H9 (cell line): ENCODE data around the gene TRIM24. TPM values are rescaled to one million over a fixed set of nuclear protein-coding genes. Genes with fewer than 3 reads are reported as not detected.

Source experiments
- DNase-seq: peaks from one replicate; pipeline ENCODE4 v3.0.0-alpha.2; 2017
- H2AFZ ChIP-seq: one replicate; pipeline ENCODE4 v1.6.1; 2013; ENCODE audit warnings: mild to moderate bottlenecking, low read length, control low read depth, moderate library complexity
- H2AK5ac ChIP-seq: 2 replicates; pipeline ENCODE4 v1.6.1; 2013; ENCODE audit warnings: low read length, control low read depth, mixed read lengths; ENCODE audit not compliant: insufficient read length
- H2BK120ac ChIP-seq: one replicate; pipeline ENCODE4 v1.6.1; 2013; ENCODE audit warnings: low read depth, mild to moderate bottlenecking, low read length, control low read depth, inconsistent platforms; ENCODE audit not compliant: poor library complexity, severe bottlenecking
- H2BK12ac ChIP-seq: 2 replicates; pipeline ENCODE4 v1.6.1; 2013; ENCODE audit warnings: low read length, control low read depth, mixed read lengths, low read depth; ENCODE audit not compliant: insufficient read length
- H2BK15ac ChIP-seq: 2 replicates; pipeline ENCODE4 v1.6.1; 2013; ENCODE audit warnings: low read depth, low read length, control low read depth
- H2BK20ac ChIP-seq: one replicate; pipeline ENCODE4 v1.6.1; 2013; ENCODE audit warnings: low read depth, mild to moderate bottlenecking, low read length, control low read depth, inconsistent platforms; ENCODE audit not compliant: poor library complexity, severe bottlenecking
- H2BK5ac ChIP-seq: 2 replicates; pipeline ENCODE4 v1.6.1; 2013; ENCODE audit warnings: low read length, control low read depth, mixed read lengths; ENCODE audit not compliant: insufficient read length
- H3K14ac ChIP-seq: 2 replicates; pipeline ENCODE4 v1.6.1; 2013; ENCODE audit warnings: low read length, control low read depth; ENCODE audit not compliant: insufficient read depth
- H3K18ac ChIP-seq: 2 replicates; pipeline ENCODE4 v1.6.1; 2013; ENCODE audit warnings: low read depth, mild to moderate bottlenecking, mixed read lengths, low read length, control low read depth; ENCODE audit not compliant: insufficient read length
- H3K23ac ChIP-seq: 2 replicates; pipeline ENCODE4 v1.6.1; 2013; ENCODE audit warnings: low read length, control low read depth, mixed read lengths, low read depth; ENCODE audit not compliant: insufficient read length
- H3K23me2 ChIP-seq: 2 replicates; pipeline ENCODE4 v1.6.1; 2013; ENCODE audit warnings: low read depth, mild to moderate bottlenecking, mixed read lengths, low read length, control low read depth; ENCODE audit not compliant: insufficient read length, poor library complexity, severe bottlenecking
- H3K27ac ChIP-seq: 2 replicates; pipeline ENCODE4 v1.5.1; 2013; ENCODE audit warnings: low read length, control low read depth, mixed read lengths, low read depth; ENCODE audit not compliant: insufficient read length
- H3K27me3 ChIP-seq: 2 replicates; pipeline ENCODE4 v1.6.1; 2013; ENCODE audit warnings: low read length, control low read depth, inconsistent platforms; ENCODE audit not compliant: insufficient read depth
- H3K4ac ChIP-seq: 2 replicates; pipeline ENCODE4 v1.6.1; 2013; ENCODE audit warnings: low read depth, mild to moderate bottlenecking, control low read depth, inconsistent platforms, low read length, moderate library complexity
- H3K4me1 ChIP-seq: 2 replicates; pipeline ENCODE4 v1.6.1; 2013; ENCODE audit warnings: low read length, control low read depth, inconsistent platforms; ENCODE audit not compliant: insufficient read depth
- H3K4me2 ChIP-seq: 2 replicates; pipeline ENCODE4 v1.6.1; 2013; ENCODE audit warnings: low read length, control low read depth, mixed read lengths; ENCODE audit not compliant: insufficient read length, insufficient read depth
- H3K56ac ChIP-seq: 2 replicates; pipeline ENCODE4 v1.6.1; 2013; ENCODE audit warnings: low read depth, mild to moderate bottlenecking, mixed read lengths, low read length, control low read depth; ENCODE audit not compliant: insufficient read length
- H3K79me1 ChIP-seq: 2 replicates; pipeline ENCODE4 v1.6.1; 2013; ENCODE audit warnings: low read depth, mild to moderate bottlenecking, moderate library complexity, low read length, control low read depth, inconsistent platforms; ENCODE audit not compliant: insufficient read depth, poor library complexity, severe bottlenecking
- H3K79me2 ChIP-seq: 2 replicates; pipeline ENCODE4 v1.6.1; 2013; ENCODE audit warnings: low read length, control low read depth, inconsistent platforms; ENCODE audit not compliant: insufficient read depth
- H3K9ac ChIP-seq: 2 replicates; pipeline ENCODE4 v1.6.1; 2013; ENCODE audit warnings: low read length, control low read depth, mixed read lengths; ENCODE audit not compliant: insufficient read length; ENCODE audit errors: extremely low read depth
- H3K9me3 ChIP-seq: one replicate; pipeline ENCODE4 v1.6.1; 2013; ENCODE audit warnings: low read depth, low read length, inconsistent platforms; ENCODE audit not compliant: control insufficient read depth
- H3T11ph ChIP-seq: one replicate; pipeline ENCODE4 v1.6.1; 2013; ENCODE audit warnings: mild to moderate bottlenecking, low read length, control low read depth, inconsistent platforms
- H4K20me1 ChIP-seq: one replicate; pipeline ENCODE4 v1.6.1; 2013; ENCODE audit not compliant: control insufficient read depth, insufficient read length, insufficient read depth
- H4K5ac ChIP-seq: 2 replicates; pipeline ENCODE4 v1.6.1; 2013; ENCODE audit warnings: low read depth, mild to moderate bottlenecking, mixed read lengths, low read length, control low read depth; ENCODE audit not compliant: insufficient read length
- H4K8ac ChIP-seq: replicated peaks from 2 replicates; pipeline ENCODE4 v1.6.1; 2013; ENCODE audit warnings: low read length, control low read depth, mixed read lengths, low read depth; ENCODE audit not compliant: insufficient read length
- H4K91ac ChIP-seq: 2 replicates; pipeline ENCODE4 v1.6.1; 2013; ENCODE audit warnings: low read depth, mild to moderate bottlenecking, moderate library complexity, mixed read lengths, low read length, control low read depth; ENCODE audit not compliant: insufficient read length
- H3K27ac Mint-ChIP-seq, 3 experiments: 2 replicates in 2 of 3; 3 replicates in 1 of 3; pipeline ENCODE4 v1.8.0; 2020 to 2021; ENCODE audit warnings: mixed read lengths in 3 of 3, mild to moderate bottlenecking in 1 of 3, moderate library complexity in 1 of 3
- H3K27me3 Mint-ChIP-seq: 2 replicates; pipeline ENCODE4 v1.8.0; 2021; ENCODE audit warnings: low read depth, mild to moderate bottlenecking, moderate library complexity, mixed read lengths
- H3K36me3 Mint-ChIP-seq, 3 experiments: 2 replicates in 2 of 3; 3 replicates in 1 of 3; pipeline ENCODE4 v1.8.0; 2020 to 2021; ENCODE audit warnings: low read depth in 3 of 3, mixed read lengths in 3 of 3; ENCODE audit not compliant: insufficient read depth in 1 of 3
- H3K4me1 Mint-ChIP-seq, 2 experiments: 2 replicates each; pipeline ENCODE4 v1.8.0; 2020; ENCODE audit warnings: mixed read lengths in 2 of 2
- H3K4me3 Mint-ChIP-seq, 2 experiments: 2 replicates in 1 of 2; 3 replicates in 1 of 2; pipeline ENCODE4 v1.8.0; 2020 to 2021; ENCODE audit warnings: mild to moderate bottlenecking in 2 of 2, mixed read lengths in 2 of 2, moderate library complexity in 1 of 2
- H3K9me3 Mint-ChIP-seq, 2 experiments: 2 replicates in 1 of 2; 3 replicates in 1 of 2; pipeline ENCODE4 v1.8.0; 2020; ENCODE audit warnings: mild to moderate bottlenecking in 2 of 2, mixed read lengths in 2 of 2, moderate library complexity in 1 of 2
- WGBS: extraction: QIAGEN DNeasy Blood & Tissue Kit; methylation state at CpG from one replicate; pipeline ENCODE4 v1.1.7; 2013; ENCODE audit warnings: missing lambda C conversion rate, low lambda C conversion rate, mixed read lengths; ENCODE audit not compliant: insufficient read length; ENCODE audit errors: extremely low coverage; 5-methylcytosine and 5-hydroxymethylcytosine counted together
- total RNA-seq: library from RNA; stranded (reverse); gene quantifications from 2 replicates; pipeline ENCODE4 v1.2.1, GENCODE V29; 2021
- TF ChIP-seq, protein P1 (sequence below): fragments of 200-600 bp; sonication (generic); conservative IDR thresholded peaks from 3 replicates; pipeline ENCODE4 v1.8.0; 2021; ENCODE audit warnings: antibody characterized with exemption, mild to moderate bottlenecking

TRIM24 gene
- total RNA-seq, 1 experiment from 2014 or later: 260 TPM

DNA sequence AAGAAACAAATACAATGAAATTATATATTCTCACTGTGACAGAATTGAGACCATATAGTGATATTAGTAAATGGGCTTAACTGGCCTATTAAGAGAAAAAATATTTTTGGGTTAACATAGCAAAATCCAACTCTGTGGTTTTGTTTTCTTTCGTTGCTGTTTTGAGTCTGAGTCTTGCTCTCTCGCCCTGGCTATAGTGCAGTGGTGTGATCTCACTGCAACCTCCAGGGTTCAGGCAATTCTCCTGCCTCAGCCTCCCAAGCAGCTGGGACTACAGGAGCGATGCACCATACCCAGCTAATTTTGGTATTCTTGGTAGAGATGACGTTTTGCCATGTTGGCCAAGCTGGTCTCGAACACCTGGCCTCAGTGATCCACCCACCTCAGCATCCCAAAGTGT, 15.3 kb downstream of the TRIM24 start:
- Histone ChIP-seq H4K8ac (no peak overlapping the region), H2BK120ac (no peak overlapping the region), H2BK20ac (no peak overlapping the region), H2BK12ac (no peak overlapping the region), H3K4ac (no peak overlapping the region), H3K79me1 (no peaks in the 10 kb centered on the region), H2BK15ac (no peak overlapping the region), H3K4me2 (no peak overlapping the region), H3K27me3 (no peaks in the 10 kb centered on the region), H3K4me1 (peaks cover 2% of the 10 kb centered on the region), H3K9ac (no peak overlapping the region), H3K56ac (no peak overlapping the region), H4K91ac (no peak overlapping the region), H3K14ac (no peak overlapping the region), H3K9me3 (no peaks in the 10 kb centered on the region), H2BK5ac (no peak overlapping the region), H3K18ac (no peak overlapping the region), H3K23ac (no peak overlapping the region), H3K79me2 (peaks cover 78% of the 10 kb centered on the region), H2AFZ (no peak overlapping the region), H3T11ph (no peak overlapping the region), H4K5ac (no peak overlapping the region), H4K20me1 (no peaks in the 10 kb centered on the region), H2AK5ac (no peak overlapping the region), H3K27ac (no peak overlapping the region), H3K23me2 (no peaks in the 10 kb centered on the region)
- DNase-seq: no peak
- WGBS: no CpG with 5 or more reads among the region's 5 CpGs
- peaks cover 67 to 74% of the 10 kb centered on the region in 2 experiments for H3K4me1 Mint-ChIP-seq
- no peak overlapping the region for H3K4me3 Mint-ChIP-seq
- H3K27me3 Mint-ChIP-seq: no peaks in the 10 kb centered on the region
- TF ChIP-seq, protein P1, sequence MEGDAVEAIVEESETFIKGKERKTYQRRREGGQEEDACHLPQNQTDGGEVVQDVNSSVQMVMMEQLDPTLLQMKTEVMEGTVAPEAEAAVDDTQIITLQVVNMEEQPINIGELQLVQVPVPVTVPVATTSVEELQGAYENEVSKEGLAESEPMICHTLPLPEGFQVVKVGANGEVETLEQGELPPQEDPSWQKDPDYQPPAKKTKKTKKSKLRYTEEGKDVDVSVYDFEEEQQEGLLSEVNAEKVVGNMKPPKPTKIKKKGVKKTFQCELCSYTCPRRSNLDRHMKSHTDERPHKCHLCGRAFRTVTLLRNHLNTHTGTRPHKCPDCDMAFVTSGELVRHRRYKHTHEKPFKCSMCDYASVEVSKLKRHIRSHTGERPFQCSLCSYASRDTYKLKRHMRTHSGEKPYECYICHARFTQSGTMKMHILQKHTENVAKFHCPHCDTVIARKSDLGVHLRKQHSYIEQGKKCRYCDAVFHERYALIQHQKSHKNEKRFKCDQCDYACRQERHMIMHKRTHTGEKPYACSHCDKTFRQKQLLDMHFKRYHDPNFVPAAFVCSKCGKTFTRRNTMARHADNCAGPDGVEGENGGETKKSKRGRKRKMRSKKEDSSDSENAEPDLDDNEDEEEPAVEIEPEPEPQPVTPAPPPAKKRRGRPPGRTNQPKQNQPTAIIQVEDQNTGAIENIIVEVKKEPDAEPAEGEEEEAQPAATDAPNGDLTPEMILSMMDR: no peak
- H3K27ac Mint-ChIP-seq: no peak overlapping the region
- H3K36me3 Mint-ChIP-seq: peaks cover 5 to 45% (median 28%) of the 10 kb centered on the region in 3 experiments; a peak in 6 of 7 replicates
- no peaks in the 10 kb centered on the region for H3K9me3 Mint-ChIP-seq
